ENCODE measurements around the gene SRSF5. TPM values are rescaled to one million over a fixed set of nuclear protein-coding genes. Genes with fewer than 3 reads are reported as not detected.

The SRSF5 gene
- polyA plus RNA-seq, 3 donors, result 410 to 554 (median 502) TPM

- TF ChIP-seq CTCF (IDR thresholded peaks at IDR 0.05), result no peak
- peaks cover 0 to 5% (median 4%) of the 10 kb centered on the region in 7 donors for H3K9me3 Mint-ChIP-seq
- H3K27me3 ChIP-seq (ENCODE audit: control insufficient read depth in 2 of 2, insufficient read depth in 2 of 2, low read length in 2 of 2), result no peaks in the 10 kb centered on the region
- no peaks in the 10 kb centered on the region for H3K36me3 Mint-ChIP-seq
- no peak overlapping the region for H3K4me2 ChIP-seq (replicated peaks; ENCODE audit: extremely low read depth, low read length, poor library complexity, severe bottlenecking)
- no CpG with 5 or more reads among the region's 1 CpG for WGBS (ENCODE audit: insufficient coverage)
- peaks cover 1 to 4% (median 2%) of the 10 kb centered on the region in 3 donors for H3K27me3 Mint-ChIP-seq (ENCODE audit: low read depth in 3 of 3)
- H3K4me3 Mint-ChIP-seq, result no peak overlapping the region
- peaks cover 4 to 7% of the 10 kb centered on the region in 2 donors for H3K4me1 ChIP-seq (ENCODE audit: control insufficient read depth in 1 of 2, insufficient read depth in 2 of 2, low read length in 2 of 2)
- H3K4me3 ChIP-seq (replicated peaks in 1 of 3; ENCODE audit: low read depth in 2 of 3, low read length in 3 of 3), result no peak overlapping the region
- H3K79me2 ChIP-seq (ENCODE audit: insufficient read depth, low read length), result no peaks in the 10 kb centered on the region
- H4K20me1 ChIP-seq (ENCODE audit: insufficient read depth, low read length), result no peaks in the 10 kb centered on the region
- no peaks in the 10 kb centered on the region for H3K36me3 ChIP-seq (replicated peaks in 1 of 2; ENCODE audit: control insufficient read depth in 1 of 2, insufficient read depth in 2 of 2, low read length in 2 of 2)
- DNase-seq, result no peak
- peaks cover 11% of the 10 kb centered on the region for H3K4me1 Mint-ChIP-seq
- no peak overlapping the region for H3K9ac ChIP-seq (ENCODE audit: insufficient read depth, low read length, poor library complexity, severe bottlenecking)
- no peak overlapping the region for H2AFZ ChIP-seq (ENCODE audit: insufficient read depth, low read depth, low read length, poor library complexity, severe bottlenecking)
- H3K27ac ChIP-seq (ENCODE audit: low read depth in 1 of 2, low read length in 2 of 2), result no peak overlapping the region
- H3K9me3 ChIP-seq (replicated peaks in 1 of 2; ENCODE audit: control insufficient read depth in 1 of 2, insufficient read depth in 1 of 2, low read length in 2 of 2), result no peaks in the 10 kb centered on the region
- intact Hi-C loops (cut with micrococcal nuclease), result no loop called here
- no peak overlapping the region for H3K27ac Mint-ChIP-seq
Observed at GRCh38 chr14:69749956-69750355, 17.0 kb upstream of the SRSF5 start.

- H3K4me1 ChIP-seq (ENCODE audit: control insufficient read depth in 1 of 2, insufficient read depth in 2 of 2, low read length in 2 of 2), result peaks cover 4 to 7% of the 10 kb centered on the region in 2 donors
- 100% methylated on average over 1 of the region's 2 CpGs for WGBS (ENCODE audit: insufficient coverage)
- H3K4me2 ChIP-seq (replicated peaks; ENCODE audit: extremely low read depth, low read length, poor library complexity, severe bottlenecking), result no peak overlapping the region
- no peak overlapping the region for H2AFZ ChIP-seq (ENCODE audit: insufficient read depth, low read depth, low read length, poor library complexity, severe bottlenecking)
- H3K9me3 ChIP-seq (replicated peaks in 1 of 2; ENCODE audit: control insufficient read depth in 1 of 2, insufficient read depth in 1 of 2, low read length in 2 of 2), result no peaks in the 10 kb centered on the region
- Mint-ChIP-seq H3K27me3 (ENCODE audit: low read depth in 3 of 3) (peaks cover under 1 to 4% (median 1%) of the 10 kb centered on the region in 3 donors), H3K4me1 (peaks cover 15% of the 10 kb centered on the region), H3K9me3 (peaks cover 0 to 5% (median 4%) of the 10 kb centered on the region in 7 donors), H3K4me3 (no peak overlapping the region), H3K27ac (no peak overlapping the region), H3K36me3 (no peaks in the 10 kb centered on the region)
- H4K20me1 ChIP-seq (ENCODE audit: insufficient read depth, low read length), result no peaks in the 10 kb centered on the region
- no peak overlapping the region for H3K9ac ChIP-seq (ENCODE audit: insufficient read depth, low read length, poor library complexity, severe bottlenecking)
- no peak for DNase-seq
- H3K36me3 ChIP-seq (replicated peaks in 1 of 2; ENCODE audit: control insufficient read depth in 1 of 2, insufficient read depth in 2 of 2, low read length in 2 of 2), result no peaks in the 10 kb centered on the region
- H3K27me3 ChIP-seq (ENCODE audit: control insufficient read depth in 2 of 2, insufficient read depth in 2 of 2, low read length in 2 of 2), result no peaks in the 10 kb centered on the region
- no peaks in the 10 kb centered on the region for H3K79me2 ChIP-seq (ENCODE audit: insufficient read depth, low read length)
- intact Hi-C loops (cut with micrococcal nuclease), result no loop called here
- H3K4me3 ChIP-seq (replicated peaks in 1 of 3; ENCODE audit: low read depth in 2 of 3, low read length in 3 of 3), result no peak overlapping the region
- no peak for TF ChIP-seq CTCF (IDR thresholded peaks at IDR 0.05)
- no peak overlapping the region for H3K27ac ChIP-seq (ENCODE audit: low read depth in 1 of 2, low read length in 2 of 2)
Observed at GRCh38 chr14:69750495-69750894, 16.4 kb upstream of the SRSF5 start.

Measured in CD14-positive monocyte (primary cell).